VCaP (cell line): ENCODE results near the gene COX10.

Experiments used
- H3K27ac ChIP-seq: fragments of 450-650 bp; 2 replicates; pipeline ENCODE4 v1.5.1; 2017
- TF ChIP-seq, protein P1 (sequence below): fragments of 450-650 bp; conservative IDR thresholded peaks from 2 replicates; pipeline ENCODE4 v1.5.1; 2017; ENCODE audit warnings: mild to moderate bottlenecking, moderate library complexity

Gene COX10

DNA sequence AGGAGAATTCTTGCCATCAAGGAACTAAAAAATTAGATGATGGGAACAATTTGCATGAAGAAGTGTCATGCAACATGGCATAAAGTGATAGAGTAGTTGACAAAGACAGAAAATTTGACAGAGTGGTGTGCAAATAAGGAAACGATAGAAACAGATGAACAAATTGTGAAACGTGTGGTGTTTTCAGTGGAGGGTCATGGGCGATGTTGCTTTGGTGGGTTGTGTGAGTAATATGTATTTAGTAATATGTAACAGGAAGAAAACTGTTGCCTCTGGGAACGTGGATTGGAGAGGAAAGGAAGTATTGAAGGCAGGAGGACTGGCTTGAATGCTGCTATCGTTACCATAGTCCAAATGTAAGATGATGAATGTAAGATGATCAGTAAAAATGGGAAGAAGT, 3.6 kb downstream of the COX10 start:
- TF ChIP-seq, protein P1, sequence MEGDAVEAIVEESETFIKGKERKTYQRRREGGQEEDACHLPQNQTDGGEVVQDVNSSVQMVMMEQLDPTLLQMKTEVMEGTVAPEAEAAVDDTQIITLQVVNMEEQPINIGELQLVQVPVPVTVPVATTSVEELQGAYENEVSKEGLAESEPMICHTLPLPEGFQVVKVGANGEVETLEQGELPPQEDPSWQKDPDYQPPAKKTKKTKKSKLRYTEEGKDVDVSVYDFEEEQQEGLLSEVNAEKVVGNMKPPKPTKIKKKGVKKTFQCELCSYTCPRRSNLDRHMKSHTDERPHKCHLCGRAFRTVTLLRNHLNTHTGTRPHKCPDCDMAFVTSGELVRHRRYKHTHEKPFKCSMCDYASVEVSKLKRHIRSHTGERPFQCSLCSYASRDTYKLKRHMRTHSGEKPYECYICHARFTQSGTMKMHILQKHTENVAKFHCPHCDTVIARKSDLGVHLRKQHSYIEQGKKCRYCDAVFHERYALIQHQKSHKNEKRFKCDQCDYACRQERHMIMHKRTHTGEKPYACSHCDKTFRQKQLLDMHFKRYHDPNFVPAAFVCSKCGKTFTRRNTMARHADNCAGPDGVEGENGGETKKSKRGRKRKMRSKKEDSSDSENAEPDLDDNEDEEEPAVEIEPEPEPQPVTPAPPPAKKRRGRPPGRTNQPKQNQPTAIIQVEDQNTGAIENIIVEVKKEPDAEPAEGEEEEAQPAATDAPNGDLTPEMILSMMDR: no peak
- H3K27ac ChIP-seq: no peak overlapping the region

DNA sequence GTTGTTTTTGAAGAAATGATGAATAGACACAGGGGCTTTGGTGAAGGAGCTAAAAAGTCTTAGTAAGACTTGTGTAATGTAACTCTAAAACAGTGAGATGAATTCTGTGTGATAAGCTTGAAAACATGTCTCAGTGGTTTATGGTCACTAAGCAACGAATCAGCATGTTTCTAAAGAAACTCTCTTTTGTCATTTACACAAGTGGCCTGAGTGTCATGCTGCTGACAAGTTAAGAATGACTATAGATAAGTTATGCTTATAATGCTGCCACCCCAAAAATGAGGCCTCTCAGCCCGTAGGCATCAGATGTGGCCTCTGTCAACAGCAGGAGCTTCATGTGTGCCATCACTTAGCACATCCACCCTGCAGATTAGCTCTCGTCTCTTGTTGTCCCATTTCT, 8.7 kb downstream of the COX10 start:
- no peak overlapping the region for H3K27ac ChIP-seq
- TF ChIP-seq, protein P1: no peak

DNA sequence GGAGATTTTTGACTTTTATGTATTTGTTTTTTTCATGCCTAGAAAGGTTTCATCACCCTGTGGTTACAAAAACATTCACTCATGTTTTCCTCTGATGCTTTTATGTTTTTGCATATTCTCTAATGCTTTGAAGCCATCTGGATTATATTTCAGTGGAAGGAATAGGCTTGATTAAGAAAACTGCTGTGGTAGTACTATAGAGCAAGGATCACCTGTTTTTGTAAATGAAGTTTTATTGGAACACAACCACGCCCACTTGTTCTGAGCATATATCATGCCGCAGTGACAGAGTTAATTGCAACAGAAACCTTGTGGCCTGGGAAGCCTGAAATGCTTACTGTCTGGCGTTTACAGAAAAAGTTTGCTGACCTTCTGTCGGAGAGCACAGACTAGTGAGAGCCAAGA, 11.5 kb downstream of the COX10 start:
- TF ChIP-seq, protein P1: no peak
- H3K27ac ChIP-seq: no peak overlapping the region

DNA sequence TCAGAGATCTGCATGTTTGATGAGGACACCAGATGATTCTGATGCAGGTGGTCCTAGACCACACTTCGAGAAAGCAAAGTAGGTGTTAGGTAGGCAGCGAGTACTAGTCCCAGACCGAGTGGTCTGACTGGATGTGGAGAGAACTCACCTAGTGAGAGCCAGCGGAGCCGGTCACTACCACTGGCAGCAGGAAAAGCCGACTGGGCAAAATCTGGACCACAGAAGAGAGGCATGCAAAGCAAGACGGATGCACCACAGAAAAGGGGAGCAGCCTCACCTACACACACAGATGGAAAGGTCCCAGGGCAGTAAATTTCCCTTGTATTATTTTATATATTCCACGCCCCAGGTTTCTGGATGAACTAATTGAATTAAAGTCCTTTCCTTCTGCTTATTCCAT, 13.5 kb downstream of the COX10 start:
- no peak overlapping the region; the same call in 1 of the 2 replicates for H3K27ac ChIP-seq
- TF ChIP-seq, protein P1: no peak

DNA sequence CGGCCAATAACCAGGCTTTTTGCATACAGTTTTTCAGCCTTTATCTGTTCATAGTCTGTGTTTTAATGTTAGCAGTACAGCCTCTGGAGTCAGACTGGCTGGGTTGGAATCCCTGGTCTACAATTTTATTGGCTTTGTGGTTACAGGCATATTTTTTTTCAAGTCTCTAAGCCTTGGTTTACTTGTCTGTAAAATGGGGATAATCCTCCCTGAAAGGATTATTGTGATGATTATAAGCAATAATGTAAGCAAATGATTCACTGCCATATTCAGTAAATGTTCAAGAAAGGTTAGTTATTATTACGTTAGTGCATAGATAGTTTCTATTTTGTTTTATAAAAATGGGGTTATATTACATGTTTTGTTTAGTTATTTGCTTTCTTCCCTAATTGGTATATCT, 15.7 kb downstream of the COX10 start:
- TF ChIP-seq, protein P1: no peak
- H3K27ac ChIP-seq: peak overlapping the region; percentile 57; the same call in 1 of the 2 replicates

DNA sequence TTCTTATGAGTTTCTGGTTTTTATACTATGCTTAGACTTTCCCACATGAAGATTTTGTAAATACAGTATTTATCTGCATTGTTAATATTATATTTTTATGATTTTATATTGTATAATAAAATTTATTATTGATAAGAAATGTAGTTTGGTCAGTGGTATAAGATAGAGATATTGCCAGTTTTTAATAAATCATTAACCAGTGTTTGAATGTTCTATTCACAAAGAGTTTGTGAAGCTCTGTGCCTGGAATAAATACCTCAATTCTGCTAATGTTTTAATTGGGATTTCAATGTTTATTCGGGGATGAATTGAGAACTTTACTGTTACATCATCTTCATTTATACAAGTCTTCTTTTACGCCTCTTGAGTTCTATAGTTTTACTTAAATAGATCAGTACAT, 16.9 kb downstream of the COX10 start:
- TF ChIP-seq, protein P1: no peak
- peak overlapping the region; percentile 57 for H3K27ac ChIP-seq

DNA sequence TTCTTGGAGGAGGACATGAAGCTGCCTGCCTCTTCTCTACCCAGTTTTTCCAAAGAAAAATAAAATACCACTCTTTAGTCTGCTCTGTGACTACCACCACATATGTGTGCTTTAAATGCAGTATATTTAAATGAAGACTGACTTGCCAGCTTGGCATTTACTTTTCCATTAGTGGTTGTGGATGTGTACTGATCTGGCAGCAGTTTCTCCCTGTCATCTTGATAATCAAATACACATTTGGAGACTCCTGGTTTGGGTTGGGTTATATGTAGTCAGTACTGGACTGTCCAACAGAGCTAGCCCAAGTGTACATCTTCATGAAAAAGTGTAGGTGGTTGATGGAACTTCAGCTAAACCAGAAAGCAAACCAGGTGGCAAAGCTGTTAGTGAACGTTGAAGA, 19.9 kb downstream of the COX10 start:
- TF ChIP-seq, protein P1: no peak
- no peak overlapping the region; the same call in 1 of the 2 replicates for H3K27ac ChIP-seq
